Measurements from ENCODE around the gene ATP13A4.
A peak's percentile ranks its signal among the peaks of the same experiment; 100 is the strongest.

The ATP13A4 gene

DNA sequence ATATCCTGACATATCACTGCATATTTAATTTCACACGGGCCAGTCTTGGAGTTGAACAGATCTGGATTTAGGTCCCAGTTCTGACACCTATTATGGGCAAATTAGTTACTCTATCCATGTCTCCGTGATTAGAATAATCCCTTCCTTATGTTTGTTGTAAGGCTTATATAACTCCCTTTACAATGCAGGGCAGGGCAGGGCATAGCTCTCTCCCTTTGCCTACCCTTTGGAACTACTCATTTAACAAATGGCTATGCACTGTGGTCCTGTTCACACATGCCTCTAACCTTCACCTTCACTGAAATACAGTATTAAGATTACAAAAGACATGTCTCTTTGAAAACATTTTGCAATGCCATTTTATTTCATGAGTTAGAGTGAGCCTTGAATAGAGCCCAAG lies 151.4 kb downstream of the ATP13A4 start:
- TF ChIP-seq CTCF (IDR thresholded peaks at IDR 0.05; ENCODE audit: low read depth, low read length, missing control alignments), result no peak
- no peak for DNase-seq (ENCODE audit: extremely low read depth, low read depth)
- H3K4me3 ChIP-seq (replicated peaks; ENCODE audit: low read depth, low read length), result no peak overlapping the region

DNA sequence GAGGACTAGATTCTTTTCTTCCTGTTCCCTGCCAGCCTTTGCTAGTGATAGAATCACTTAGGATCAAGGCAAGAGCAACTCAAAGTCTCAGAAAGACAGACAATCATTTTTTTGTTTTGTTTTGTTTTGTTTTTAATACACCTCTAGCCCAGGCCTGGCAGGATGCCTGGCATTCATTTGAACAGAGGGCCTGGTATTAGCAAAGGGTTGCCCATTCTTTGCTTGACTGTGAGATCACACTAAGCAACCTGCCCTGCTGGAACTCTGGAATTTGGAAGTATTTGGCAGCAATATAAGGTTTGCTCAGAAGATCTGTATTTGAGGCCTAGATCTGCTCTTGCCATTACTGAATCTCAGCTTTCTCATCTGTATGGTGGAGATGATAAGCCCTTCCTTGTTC lies 154.4 kb downstream of the ATP13A4 start:
- no peak for TF ChIP-seq CTCF (IDR thresholded peaks at IDR 0.05; ENCODE audit: low read depth, low read length, missing control alignments)
- no peak for DNase-seq (ENCODE audit: extremely low read depth, low read depth)
- H3K4me3 ChIP-seq (replicated peaks; ENCODE audit: low read depth, low read length), result no peak overlapping the region

GRCh38 chr3:193396451-193397244 lies 158.0 kb downstream of the ATP13A4 start:
- no peak overlapping the region for H3K4me3 ChIP-seq (replicated peaks; ENCODE audit: low read depth, low read length)
- no peak for DNase-seq (ENCODE audit: extremely low read depth, low read depth)
- no peak for TF ChIP-seq CTCF (IDR thresholded peaks at IDR 0.05; ENCODE audit: low read depth, low read length, missing control alignments)

GRCh38 chr3:193391902-193392301 lies 162.8 kb downstream of the ATP13A4 start:
- H3K4me3 ChIP-seq (replicated peaks; ENCODE audit: low read depth, low read length), result no peak overlapping the region
- peak; percentile 1 for DNase-seq (ENCODE audit: extremely low read depth, low read depth)
- TF ChIP-seq CTCF (IDR thresholded peaks at IDR 0.05; ENCODE audit: low read depth, low read length, missing control alignments), result no peak

- DNase-seq (ENCODE audit: extremely low read depth, low read depth), result no peak
- H3K4me3 ChIP-seq (replicated peaks; ENCODE audit: low read depth, low read length), result no peak overlapping the region
- no peak for TF ChIP-seq CTCF (IDR thresholded peaks at IDR 0.05; ENCODE audit: low read depth, low read length, missing control alignments)
Observed at GRCh38 chr3:193389335-193389734, 165.4 kb downstream of the ATP13A4 start.

GRCh38 chr3:193388361-193388760 lies 166.3 kb downstream of the ATP13A4 start:
- no peak for DNase-seq (ENCODE audit: extremely low read depth, low read depth)
- no peak for TF ChIP-seq CTCF (IDR thresholded peaks at IDR 0.05; ENCODE audit: low read depth, low read length, missing control alignments)
- H3K4me3 ChIP-seq (replicated peaks; ENCODE audit: low read depth, low read length), result no peak overlapping the region

DNA sequence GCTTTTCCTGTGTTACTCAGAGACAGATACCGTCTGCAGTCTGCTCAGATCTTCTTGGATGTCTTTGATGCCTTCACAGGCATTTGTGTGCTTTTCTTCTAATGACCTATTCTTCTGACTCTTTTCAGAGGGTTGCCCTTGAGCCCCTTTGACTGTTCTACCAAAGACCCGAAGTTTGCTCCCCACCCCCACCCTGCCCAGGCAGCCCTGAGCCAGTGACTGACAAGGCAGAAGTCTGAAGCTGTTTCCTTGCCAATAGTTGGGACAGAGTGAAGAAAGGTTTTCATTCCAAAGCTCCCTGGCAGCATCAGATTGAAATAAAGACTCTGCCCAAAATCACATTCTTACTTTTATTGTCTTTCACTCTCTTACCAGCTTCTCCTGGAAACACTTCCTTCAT lies 167.1 kb downstream of the ATP13A4 start:
- no peak overlapping the region for H3K4me3 ChIP-seq (replicated peaks; ENCODE audit: low read depth, low read length)
- no peak for DNase-seq (ENCODE audit: extremely low read depth, low read depth)
- no peak for TF ChIP-seq CTCF (IDR thresholded peaks at IDR 0.05; ENCODE audit: low read depth, low read length, missing control alignments)
